Neural progenitor cell (in vitro differentiated cells): ENCODE data around the gene CNRIP1.

Experiments used
- CTCF ChIP-seq: fragments of 200-600 bp; sonication (generic); IDR thresholded peaks from 2 replicates; pipeline ENCODE4 v1.5.1; 2017; ENCODE audit warnings: antibody characterized with exemption, mild to moderate bottlenecking
- EZH2 ChIP-seq: fragments of 200-600 bp; sonication (generic); IDR thresholded peaks from 2 replicates; pipeline ENCODE4 v1.6.1; 2017; ENCODE audit warnings: antibody characterized with exemption, mild to moderate bottlenecking, moderate library complexity

GRCh38 chr2:68250196-68250595 is 69.6 kb downstream of the CNRIP1 start:
- TF ChIP-seq EZH2, result no peak
- TF ChIP-seq CTCF, result no peak
